Measurements from ENCODE around the gene RELL1.

GRCh38 chr4:37653601-37654000 is 32.6 kb downstream of the RELL1 start:
- TF ChIP-seq CTCF (IDR thresholded peaks at IDR 0.05) = no peak
- no peak for TF ChIP-seq POLR2A (IDR thresholded peaks at IDR 0.05)
